Globus pallidus (tissue), 1 donor: ENCODE results near the gene SMYD3.
"Not testable (repeated sequence)": the region's sequence is repeated elsewhere in the genome, so short reads cannot be mapped to it uniquely, and the experiment has no call there.

Source experiments
- DNase-seq: peaks from one replicate; pipeline ENCODE4 v3.0.0-alpha.2; 2015; ENCODE audit warnings: low spot score

Gene SMYD3

GRCh38 chr1:245953876-245954660 is 553.0 kb downstream of the SMYD3 start:
- no peak for DNase-seq

GRCh38 chr1:245952383-245953026 is 554.6 kb downstream of the SMYD3 start:
- DNase-seq, result no peak

- no peak for DNase-seq
Measured at GRCh38 chr1:245948786-245949185, 558.3 kb downstream of the SMYD3 start.

- no peak for DNase-seq
Measured at GRCh38 chr1:245946905-245947304, 560.2 kb downstream of the SMYD3 start.

- not testable (repeated sequence) for DNase-seq
Measured at GRCh38 chr1:245945136-245945535, 561.9 kb downstream of the SMYD3 start.

GRCh38 chr1:245942856-245943255 is 564.2 kb downstream of the SMYD3 start:
- DNase-seq, result no peak

- not testable (repeated sequence) for DNase-seq
Measured at GRCh38 chr1:245941771-245942170, 565.3 kb downstream of the SMYD3 start.

DNA sequence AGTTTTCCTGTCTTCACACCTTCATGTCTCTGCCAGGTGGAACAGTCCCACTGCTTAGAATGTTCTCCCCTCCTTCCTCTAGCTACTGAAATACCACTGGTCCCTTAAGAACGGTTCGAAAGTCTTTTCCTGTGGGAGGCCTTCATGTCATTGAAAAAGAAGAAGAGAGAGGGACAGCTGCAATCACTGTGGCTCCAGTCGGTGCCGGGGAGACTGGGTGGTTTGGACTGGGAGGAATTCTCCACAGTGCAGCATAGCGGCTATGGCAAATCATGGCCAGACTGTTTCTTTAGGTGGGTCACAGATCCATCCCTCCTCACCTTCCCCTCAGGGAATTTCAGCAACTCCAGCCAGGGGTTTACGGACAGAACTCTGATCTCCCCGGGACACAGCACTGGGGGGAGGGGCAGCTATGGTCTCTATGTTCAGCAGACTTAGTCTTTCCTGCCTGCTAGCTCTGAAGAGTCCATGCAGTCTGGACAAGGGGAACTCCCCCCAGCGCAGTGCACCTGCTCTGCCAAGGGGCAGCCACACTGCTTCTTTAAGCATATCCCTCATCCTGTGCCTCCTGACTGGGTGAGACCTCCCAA is 567.2 kb downstream of the SMYD3 start:
- DNase-seq, result no peak

- no peak for DNase-seq
Measured at GRCh38 chr1:245938046-245938435, 569.0 kb downstream of the SMYD3 start.

- no peak for DNase-seq
Measured at GRCh38 chr1:245937316-245938045, 569.6 kb downstream of the SMYD3 start.

- DNase-seq, result no peak
Measured at GRCh38 chr1:245934409-245934808, 572.7 kb downstream of the SMYD3 start.

- DNase-seq, result no peak
Measured at GRCh38 chr1:245933431-245934045, 573.5 kb downstream of the SMYD3 start.

GRCh38 chr1:245932302-245932972 is 574.6 kb downstream of the SMYD3 start:
- no peak for DNase-seq

GRCh38 chr1:245931450-245931849 is 575.6 kb downstream of the SMYD3 start:
- no peak for DNase-seq

GRCh38 chr1:245929224-245929623 is 577.9 kb downstream of the SMYD3 start:
- no peak for DNase-seq

- DNase-seq, result no peak
Measured at GRCh38 chr1:245926888-245927287, 580.2 kb downstream of the SMYD3 start.

GRCh38 chr1:245923215-245923614 is 583.9 kb downstream of the SMYD3 start:
- DNase-seq, result no peak

- DNase-seq, result no peak
Measured at GRCh38 chr1:245921417-245921816, 585.7 kb downstream of the SMYD3 start.

GRCh38 chr1:245917403-245917802 is 589.7 kb downstream of the SMYD3 start:
- no peak for DNase-seq

- no peak for DNase-seq
Measured at GRCh38 chr1:245915841-245916240, 591.2 kb downstream of the SMYD3 start.

DNA sequence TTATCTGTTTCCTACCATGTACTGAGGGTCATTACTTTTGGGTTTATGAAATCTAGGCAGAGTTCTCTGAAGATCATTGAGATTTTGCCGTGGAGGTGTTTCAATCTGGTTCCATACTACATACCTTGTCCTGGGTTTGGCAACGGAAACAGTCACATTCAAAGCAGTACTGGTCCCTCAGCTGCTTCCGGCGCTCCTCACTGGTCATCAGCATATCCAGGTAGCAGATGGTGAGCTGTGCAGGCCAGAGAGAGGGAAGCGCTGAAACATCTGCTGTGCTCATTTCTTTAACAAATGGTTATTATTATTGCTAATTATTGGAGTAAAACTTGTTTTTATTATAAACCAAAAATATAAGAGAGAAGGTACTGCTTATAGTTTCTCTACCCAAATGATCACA is 591.7 kb downstream of the SMYD3 start:
- no peak for DNase-seq

DNA sequence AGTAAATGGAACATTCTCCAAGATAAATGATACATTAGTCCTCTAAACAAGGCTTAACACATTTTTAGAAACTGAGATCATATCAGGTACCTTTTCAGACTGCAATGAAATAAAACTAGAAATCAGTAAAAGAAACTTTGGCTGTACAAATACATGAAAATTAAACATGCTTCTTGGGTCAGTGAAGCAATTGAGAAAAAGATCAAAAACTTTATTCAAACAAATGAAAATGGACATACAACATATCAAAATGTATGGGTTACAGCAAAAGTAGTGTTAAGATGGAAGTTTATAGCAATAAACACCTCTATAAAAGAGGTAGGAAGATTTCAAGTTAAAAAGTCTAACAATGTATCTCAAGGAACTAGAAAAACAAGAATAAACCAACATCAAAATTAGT is 598.5 kb downstream of the SMYD3 start:
- DNase-seq, result no peak
